ENCODE data around the gene MRPS18B. TPM values are rescaled to one million over a fixed set of nuclear protein-coding genes. Genes with fewer than 3 reads are reported as not detected.
A peak's percentile ranks its signal among the peaks of the same experiment; 100 is the strongest.

The MRPS18B gene
- total RNA-seq, 1 donor from 2014 or later, result 27.5 TPM

Small RNA genes within 50 kb of the gene (microRNA-seq; reads per million reads assigned to microRNA genes)
- gene MIR877 (ENCODE audit: borderline number of aligned reads, unreplicated experiment), result 957 reads per million, percentile 79 among the genes with 10 or more reads in this experiment

Other genes starting within 250 kb of the MRPS18B start
- 27.6 and 28.4 TPM in 2 replicates for gene HLA-E, start 128.3 kb upstream of the MRPS18B start, total RNA-seq
- 75.2 and 81.9 TPM in 2 replicates for gene GNL1, start 61.4 kb upstream of the MRPS18B start, total RNA-seq
- gene PRR3, start 60.5 kb upstream of the MRPS18B start, total RNA-seq, result 16.6 and 19.7 TPM in 2 replicates
- gene ABCF1, start 46.4 kb upstream of the MRPS18B start, total RNA-seq, result 72.0 and 78.7 TPM in 2 replicates
- 141 and 142 TPM in 2 replicates for gene PPP1R10, start 597 bp upstream of the MRPS18B start, total RNA-seq
- gene ATAT1, start 9.0 kb downstream of the MRPS18B start, total RNA-seq, result 71.2 and 74.2 TPM in 2 replicates
- 18.8 and 19.5 TPM in 2 replicates for gene C6orf136, start 29.3 kb downstream of the MRPS18B start, total RNA-seq
- gene DHX16, start 55.2 kb downstream of the MRPS18B start, total RNA-seq, result 30.0 and 31.0 TPM in 2 replicates
- gene PPP1R18, start 68.8 kb downstream of the MRPS18B start, total RNA-seq, result 22.5 and 25.4 TPM in 2 replicates
- gene NRM, start 73.1 kb downstream of the MRPS18B start, total RNA-seq, result 35.5 and 37.9 TPM in 2 replicates
- gene MDC1, start 99.4 kb downstream of the MRPS18B start, total RNA-seq, result 58.5 and 67.6 TPM in 2 replicates
- 1,227 and 1,272 TPM in 2 replicates for gene TUBB, start 102.5 kb downstream of the MRPS18B start, total RNA-seq
- gene FLOT1, start 124.8 kb downstream of the MRPS18B start, total RNA-seq, result 111 and 115 TPM in 2 replicates
- 22.1 and 23.2 TPM in 2 replicates for gene IER3, start 126.7 kb downstream of the MRPS18B start, total RNA-seq

All from progenitor cell of endocrine pancreas (in vitro differentiated cells).